ENCODE measurements around the gene GHR. TPM values are rescaled to one million over a fixed set of nuclear protein-coding genes. Genes with fewer than 3 reads are reported as not detected.

Gene GHR
- polyA plus RNA-seq, 1 donor from 2014 or later: 0.31 TPM

DNA sequence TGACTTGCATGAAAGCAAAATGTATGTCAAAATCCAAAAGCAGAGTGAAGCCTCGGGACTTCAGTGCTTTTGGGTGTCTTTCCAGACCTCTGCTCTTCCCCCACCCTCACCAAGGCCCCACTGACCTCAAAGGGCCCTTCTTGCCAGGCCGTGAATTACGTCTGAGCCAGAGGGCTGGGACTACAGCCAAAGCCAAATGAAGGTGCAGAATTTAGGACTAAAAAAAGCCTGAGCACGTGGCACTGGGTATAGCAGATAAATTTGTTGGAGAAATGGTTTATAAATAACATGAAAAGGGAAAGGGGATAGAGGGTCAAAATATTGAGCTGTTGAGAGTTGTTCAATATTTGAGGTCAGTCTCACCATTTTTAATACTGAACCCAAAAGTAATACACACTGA lies 163.4 kb downstream of the GHR start:
- Histone ChIP-seq H3K27ac (ENCODE audit: low read length) (no peak overlapping the region), H3K9ac (ENCODE audit: low read length) (no peak overlapping the region), H3K36me3 (ENCODE audit: insufficient read depth, low read length) (no peaks in the 10 kb centered on the region), H2AFZ (ENCODE audit: low read depth, low read length) (no peak overlapping the region), H3K9me3 (ENCODE audit: low read length) (no peaks in the 10 kb centered on the region), H4K20me1 (ENCODE audit: insufficient read depth) (no peaks in the 10 kb centered on the region), H3K9me2 (ENCODE audit: insufficient read depth, low read length) (no peaks in the 10 kb centered on the region), H3F3A (ENCODE audit: insufficient read depth, low read length, poor library complexity, severe bottlenecking) (no peaks in the 10 kb centered on the region), H3K79me2 (replicated peaks; ENCODE audit: insufficient read depth, low read length) (no peaks in the 10 kb centered on the region), H3K4me3 (ENCODE audit: low read length) (no peak overlapping the region), H3K27me3 (ENCODE audit: insufficient read depth, low read depth, low read length) (no peaks in the 10 kb centered on the region), H3K4me2 (ENCODE audit: low read length) (no peak overlapping the region)
- TF ChIP-seq POLR2AphosphoS5 (IDR thresholded peaks at IDR 0.05) (no peak), EZH2 (IDR thresholded peaks at IDR 0.05; ENCODE audit: borderline replicate concordance, insufficient read depth, low read length, poor library complexity, severe bottlenecking) (no peak), CTCF (IDR thresholded peaks at IDR 0.05; ENCODE audit: poor library complexity, severe bottlenecking) (no peak)

- no peaks in the 10 kb centered on the region for H3F3A ChIP-seq (ENCODE audit: insufficient read depth, low read length, poor library complexity, severe bottlenecking)
- H3K36me3 ChIP-seq (ENCODE audit: insufficient read depth, low read length): no peaks in the 10 kb centered on the region
- TF ChIP-seq TAF1 (IDR thresholded peaks at IDR 0.05; ENCODE audit: low read depth) (no peak), RAD21 (conservative IDR thresholded peaks at IDR 0.05) (no peak), POLR2AphosphoS5 (IDR thresholded peaks at IDR 0.05) (no peak), EP300 (conservative IDR thresholded peaks at IDR 0.05; ENCODE audit: poor library complexity, severe bottlenecking) (no peak), REST (IDR thresholded peaks at IDR 0.05; ENCODE audit: borderline replicate concordance) (no peak), MXI1 (conservative IDR thresholded peaks at IDR 0.05; ENCODE audit: poor library complexity, severe bottlenecking) (no peak), SMC3 (conservative IDR thresholded peaks at IDR 0.05; ENCODE audit: poor library complexity) (no peak), EZH2 (IDR thresholded peaks at IDR 0.05; ENCODE audit: borderline replicate concordance, insufficient read depth, low read length, poor library complexity, severe bottlenecking) (no peak), CTCF (IDR thresholded peaks at IDR 0.05; ENCODE audit: poor library complexity, severe bottlenecking) (no peak)
- H3K4me3 ChIP-seq (ENCODE audit: low read length): no peak overlapping the region
- no peaks in the 10 kb centered on the region for H3K9me3 ChIP-seq (ENCODE audit: low read length)
- no peak overlapping the region for H3K27ac ChIP-seq (ENCODE audit: low read length)
- H3K79me2 ChIP-seq (replicated peaks; ENCODE audit: insufficient read depth, low read length): no peaks in the 10 kb centered on the region
- H3K27me3 ChIP-seq (ENCODE audit: insufficient read depth, low read depth, low read length): no peaks in the 10 kb centered on the region
- no peak overlapping the region for H2AFZ ChIP-seq (ENCODE audit: low read depth, low read length)
- no peak overlapping the region for H3K9ac ChIP-seq (ENCODE audit: low read length)
- no peaks in the 10 kb centered on the region for H3K9me2 ChIP-seq (ENCODE audit: insufficient read depth, low read length)
- H3K4me2 ChIP-seq (ENCODE audit: low read length): no peak overlapping the region
- no peaks in the 10 kb centered on the region for H4K20me1 ChIP-seq (ENCODE audit: insufficient read depth)
Observed at GRCh38 chr5:42587096-42587723, 164.0 kb downstream of the GHR start.

Measured in neural cell (in vitro differentiated cells).